AG09319 (cell line): ENCODE data around the gene SPTBN1.

ENCODE experiments used
- DNase-seq: peaks from one replicate; pipeline ENCODE4 v3.0.0-alpha.2; 2010; ENCODE audit warnings: low read depth; ENCODE audit errors: extremely low read depth
- TF ChIP-seq, protein P1 (sequence below): IDR thresholded peaks from 2 replicates; pipeline ENCODE4 v1.5.1; 2011; ENCODE audit warnings: low read depth, mild to moderate bottlenecking, inconsistent platforms, low read length, moderate library complexity

Gene SPTBN1

DNA sequence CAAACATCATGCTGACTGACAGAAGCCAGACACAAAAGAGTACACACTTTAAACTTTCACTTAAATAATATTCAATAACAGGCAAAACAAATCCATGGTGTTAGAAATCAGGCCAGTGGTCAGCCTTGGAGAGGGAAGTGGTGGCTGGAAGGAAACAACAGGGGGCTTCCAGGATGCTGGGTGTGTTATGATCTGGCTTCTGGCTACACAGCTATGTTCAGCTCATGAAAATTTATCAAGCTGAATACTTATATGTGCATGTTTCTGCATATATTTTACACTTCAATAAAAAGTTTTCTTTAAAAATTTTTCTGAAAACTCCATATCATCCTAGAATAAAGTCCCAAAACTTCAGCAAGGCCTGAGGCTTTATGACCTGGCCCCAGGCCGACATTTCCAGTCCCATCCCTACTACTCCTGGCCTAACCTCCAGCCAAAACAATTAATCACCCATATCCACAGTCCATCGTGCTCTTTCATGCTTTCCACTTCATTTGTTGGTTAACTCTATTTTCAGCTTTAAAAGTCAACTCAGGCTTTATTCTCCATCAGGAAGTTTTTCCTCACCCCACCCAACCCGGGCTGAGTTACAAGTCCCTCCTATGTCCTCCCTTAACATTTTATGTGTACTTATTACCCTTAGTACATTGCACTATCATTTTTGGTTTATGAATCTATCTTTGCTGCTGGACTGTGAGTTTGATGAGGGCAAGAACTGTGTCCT lies 27.9 kb upstream of the SPTBN1 start:
- DNase-seq = no peak
- TF ChIP-seq, protein P1, sequence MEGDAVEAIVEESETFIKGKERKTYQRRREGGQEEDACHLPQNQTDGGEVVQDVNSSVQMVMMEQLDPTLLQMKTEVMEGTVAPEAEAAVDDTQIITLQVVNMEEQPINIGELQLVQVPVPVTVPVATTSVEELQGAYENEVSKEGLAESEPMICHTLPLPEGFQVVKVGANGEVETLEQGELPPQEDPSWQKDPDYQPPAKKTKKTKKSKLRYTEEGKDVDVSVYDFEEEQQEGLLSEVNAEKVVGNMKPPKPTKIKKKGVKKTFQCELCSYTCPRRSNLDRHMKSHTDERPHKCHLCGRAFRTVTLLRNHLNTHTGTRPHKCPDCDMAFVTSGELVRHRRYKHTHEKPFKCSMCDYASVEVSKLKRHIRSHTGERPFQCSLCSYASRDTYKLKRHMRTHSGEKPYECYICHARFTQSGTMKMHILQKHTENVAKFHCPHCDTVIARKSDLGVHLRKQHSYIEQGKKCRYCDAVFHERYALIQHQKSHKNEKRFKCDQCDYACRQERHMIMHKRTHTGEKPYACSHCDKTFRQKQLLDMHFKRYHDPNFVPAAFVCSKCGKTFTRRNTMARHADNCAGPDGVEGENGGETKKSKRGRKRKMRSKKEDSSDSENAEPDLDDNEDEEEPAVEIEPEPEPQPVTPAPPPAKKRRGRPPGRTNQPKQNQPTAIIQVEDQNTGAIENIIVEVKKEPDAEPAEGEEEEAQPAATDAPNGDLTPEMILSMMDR = no peak

DNA sequence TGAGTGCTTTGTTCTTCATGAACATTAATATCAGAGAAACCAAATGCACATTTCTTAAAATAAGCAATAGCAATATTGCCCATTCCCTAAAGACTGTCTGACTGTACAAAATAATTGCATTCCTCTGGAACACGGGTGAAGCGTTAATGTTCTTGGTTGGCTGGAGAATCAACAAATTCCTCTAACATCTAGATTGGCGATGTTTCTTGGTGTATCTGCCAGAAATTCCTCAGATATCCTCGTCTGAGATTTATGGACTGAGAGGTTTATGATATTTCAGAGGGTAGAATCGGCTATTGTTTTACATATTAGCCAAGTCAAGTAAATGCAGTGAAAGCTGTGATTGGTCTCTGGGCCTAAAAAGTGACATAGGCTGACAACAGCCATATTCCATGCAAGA lies 27.1 kb upstream of the SPTBN1 start:
- DNase-seq = no peak
- TF ChIP-seq, protein P1 = no peak

DNA sequence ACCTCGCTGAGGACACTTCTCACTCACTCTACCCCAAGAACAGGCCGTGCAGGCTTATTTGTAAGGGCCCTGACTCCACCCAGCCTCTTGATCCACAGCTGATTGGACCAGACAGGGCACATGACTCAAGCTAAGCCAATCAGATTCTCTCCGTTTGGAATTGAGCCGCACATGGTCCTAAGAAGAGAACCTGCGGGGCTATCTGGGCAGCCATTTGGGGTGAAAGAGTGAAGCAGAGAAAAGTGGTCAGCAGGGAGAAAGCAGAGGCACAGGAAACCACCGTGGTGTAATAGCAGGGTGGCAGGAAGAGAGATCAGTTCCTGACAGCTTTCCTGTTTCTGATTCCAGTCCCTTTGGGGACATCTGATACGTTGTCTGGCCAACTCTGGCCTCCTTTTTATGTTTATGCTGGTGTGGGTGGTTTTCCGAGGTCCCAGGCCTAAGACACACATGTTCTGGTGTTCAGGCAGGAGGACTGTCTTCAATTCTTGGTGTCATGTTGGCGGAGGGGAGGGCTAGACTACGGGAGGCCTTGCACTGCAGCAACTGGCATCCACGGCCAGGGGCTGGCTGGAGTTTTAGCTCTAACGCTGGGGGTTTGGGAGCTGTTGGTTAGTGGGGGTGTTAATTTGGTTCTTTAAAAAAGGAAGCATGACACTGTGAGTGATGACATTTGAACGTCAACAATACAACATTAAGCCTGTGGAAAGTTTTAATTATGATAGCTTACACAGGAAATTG lies 26.1 kb upstream of the SPTBN1 start:
- TF ChIP-seq, protein P1 = no peak
- no peak for DNase-seq

DNA sequence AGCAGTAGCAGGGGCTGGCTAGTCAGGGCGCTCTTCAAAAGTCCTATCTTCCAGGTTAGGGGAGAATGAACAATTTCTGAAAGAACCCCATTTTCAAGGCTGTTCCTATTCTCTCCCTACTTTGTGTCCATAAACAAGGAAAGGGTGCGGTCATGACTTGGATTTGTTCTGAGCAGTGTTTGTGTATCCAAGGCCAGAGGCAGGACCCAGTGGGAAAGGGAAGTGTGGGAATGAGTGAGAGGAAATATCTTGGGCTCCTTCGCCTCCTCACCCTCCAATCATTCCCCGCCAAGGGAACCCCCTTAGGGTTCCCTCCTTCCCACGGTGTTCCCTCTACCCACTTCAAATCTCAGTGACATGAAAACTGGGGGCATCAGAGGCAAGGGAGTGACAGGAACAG lies 25.5 kb upstream of the SPTBN1 start:
- TF ChIP-seq, protein P1 = no peak
- no peak for DNase-seq

DNA sequence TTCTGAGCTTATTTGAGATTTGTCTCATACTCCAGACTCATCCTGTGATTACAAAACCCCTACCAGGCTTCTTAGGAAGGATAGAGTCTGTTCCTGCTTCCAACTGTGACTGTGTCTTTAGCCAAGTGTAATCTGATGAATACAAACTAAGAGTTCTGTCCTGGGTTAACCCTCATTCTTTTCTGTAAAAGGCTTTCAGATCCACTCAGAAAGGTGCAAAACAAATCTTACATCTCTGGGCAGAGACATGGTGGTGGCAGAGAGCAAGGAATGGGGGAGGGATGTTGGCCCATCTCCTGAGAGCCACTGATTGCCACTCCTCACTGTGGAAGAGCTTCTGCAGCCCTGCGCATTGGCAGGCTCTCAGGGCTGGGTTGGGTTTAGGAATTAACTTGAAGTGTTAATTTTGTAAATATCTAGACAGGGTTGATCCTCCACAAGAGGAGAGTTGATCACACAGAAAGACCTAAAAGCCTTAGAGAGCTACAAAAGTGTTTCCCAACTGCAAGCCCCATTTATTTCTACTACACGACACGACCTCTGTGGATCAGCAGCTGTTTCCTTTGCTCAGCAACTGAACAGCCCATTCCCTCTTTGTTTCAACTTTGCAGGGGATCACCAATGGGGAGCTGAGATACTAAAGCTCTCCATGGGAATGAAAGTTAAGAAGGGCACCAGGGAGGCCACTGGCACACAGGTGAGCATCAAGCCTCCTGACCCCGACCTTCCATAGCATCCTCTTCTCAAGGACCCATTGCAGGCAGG lies 23.7 kb upstream of the SPTBN1 start:
- TF ChIP-seq, protein P1 = no peak

DNA sequence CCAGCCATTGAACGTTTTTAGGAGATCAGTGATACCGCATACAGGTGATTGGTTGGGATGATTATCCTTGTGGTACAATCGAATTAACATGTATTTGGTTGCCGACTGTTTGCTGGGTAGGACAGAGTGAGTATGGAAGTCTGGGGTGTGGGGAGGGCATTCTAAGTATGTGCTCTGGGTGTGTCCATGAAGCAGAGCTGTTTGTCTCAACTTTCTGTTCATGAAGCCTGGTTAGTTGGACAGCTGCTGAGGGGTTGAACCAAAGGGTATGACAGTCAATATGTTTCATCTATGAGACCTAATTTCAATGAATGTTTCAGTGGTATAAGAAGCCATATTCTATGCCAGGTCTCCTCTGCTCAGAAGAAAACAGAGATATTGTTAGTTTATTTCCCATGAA lies 21.9 kb upstream of the SPTBN1 start:
- TF ChIP-seq, protein P1 = no peak
- DNase-seq = no peak

More for the DNA sequence above, 23.7 kb upstream of the SPTBN1 start:
- no peak for DNase-seq

DNA sequence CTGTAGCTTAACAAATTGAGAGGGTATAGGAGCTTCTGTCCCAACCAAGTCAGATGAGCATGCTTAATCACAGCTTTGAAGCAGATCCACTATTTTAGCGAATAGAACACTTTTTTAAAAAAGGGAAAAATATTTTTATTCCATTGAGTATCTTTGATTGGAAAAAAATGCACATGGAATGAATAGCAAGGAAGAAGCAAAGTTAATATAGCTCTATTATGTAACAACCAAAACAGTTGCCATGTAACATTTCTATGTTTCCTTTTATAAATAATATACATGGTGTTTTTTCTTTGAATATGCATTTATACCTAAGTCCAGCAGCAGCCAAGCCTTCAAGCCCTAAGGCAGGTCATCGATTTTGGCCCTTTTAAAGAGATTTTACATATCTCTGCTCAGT lies 21.4 kb upstream of the SPTBN1 start:
- TF ChIP-seq, protein P1 = no peak
- DNase-seq = no peak
